GM19043 (cell line): Measurements from ENCODE around the gene XK.
"Not testable (repeated sequence)": the region's sequence is repeated elsewhere in the genome, so short reads cannot be mapped to it uniquely, and the experiment has no call there.

Experiments used
- ATAC-seq: cut with Tn5 transposase; IDR thresholded peaks from one replicate; pipeline ENCODE4 v1.9.1; 2021; ENCODE audit warnings: low read depth; ENCODE audit not compliant: unreplicated experiment

The XK gene

GRCh38 chrX:37685381-37686359, at the start of gene XK:
Gene XK (plus strand): TSS chrX:37685791. CDS start chrX:37685962, 171 bp downstream.
- peak; percentile 55 for ATAC-seq

DNA sequence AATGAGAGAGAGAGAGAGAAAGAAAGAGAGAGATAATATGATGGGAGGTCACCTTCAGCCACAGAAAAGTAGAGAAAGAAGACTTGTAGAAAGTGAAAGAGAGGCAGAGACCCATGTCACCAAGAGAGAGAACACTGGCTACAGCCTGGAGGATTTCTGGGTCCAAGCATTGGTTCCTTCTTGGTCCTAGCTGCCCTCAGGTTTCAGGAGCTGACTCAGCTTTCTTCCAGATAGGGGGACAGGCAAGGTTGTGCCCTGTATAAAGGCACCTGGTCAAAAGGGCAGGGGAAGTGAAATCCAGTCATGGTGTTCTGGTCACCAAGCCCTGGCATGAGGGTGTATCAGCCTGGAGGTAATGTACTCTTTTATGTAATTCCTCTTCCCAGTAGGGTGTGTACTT, 47.5 kb upstream of the XK start:
- no peak for ATAC-seq

GRCh38 chrX:37640142-37640541, 45.4 kb upstream of the XK start:
- ATAC-seq: no peak

- ATAC-seq: no peak
These were observed 43.7 kb upstream of the XK start for GRCh38 chrX:37641859-37642258.

GRCh38 chrX:37644381-37645305, 40.9 kb upstream of the XK start:
- no peak for ATAC-seq

DNA sequence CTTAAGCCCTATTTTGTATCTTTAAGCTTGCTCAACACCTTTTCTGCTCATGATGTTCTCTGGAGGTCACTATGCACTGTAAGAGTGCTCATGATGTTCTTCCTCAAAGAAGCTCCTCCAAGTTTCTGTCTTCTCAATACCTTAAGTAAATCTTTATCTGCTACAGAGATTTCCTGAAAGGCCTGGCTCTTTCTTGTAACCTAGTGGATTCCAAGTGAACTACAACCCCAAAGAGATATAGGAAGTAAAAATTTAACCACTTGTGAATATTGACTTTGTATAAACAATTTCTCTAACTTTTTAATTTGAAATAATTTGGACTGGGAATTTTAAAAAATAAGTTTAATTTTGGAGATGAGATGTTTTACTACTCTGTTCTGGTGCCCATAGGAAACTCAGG, 39.3 kb upstream of the XK start:
- no peak for ATAC-seq

DNA sequence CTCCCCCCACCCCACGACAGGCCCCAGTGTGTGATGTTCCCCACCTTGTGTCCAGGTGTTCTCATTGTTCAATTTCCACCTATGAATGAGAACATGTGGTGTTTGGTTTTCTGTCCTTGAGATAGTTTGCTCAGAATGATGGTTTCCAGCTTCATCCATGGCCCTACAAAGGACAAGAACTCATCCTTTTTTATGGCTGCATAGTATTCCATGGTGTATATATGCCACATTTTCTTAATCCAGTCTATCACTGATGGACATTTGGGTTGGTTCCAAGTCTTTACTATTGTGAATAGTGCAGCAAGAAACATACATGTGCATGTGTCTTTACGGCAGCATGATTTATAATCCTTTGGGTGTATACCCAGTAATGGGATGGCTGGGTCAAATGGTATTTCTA, 34.7 kb upstream of the XK start:
- ATAC-seq: not testable (repeated sequence)

DNA sequence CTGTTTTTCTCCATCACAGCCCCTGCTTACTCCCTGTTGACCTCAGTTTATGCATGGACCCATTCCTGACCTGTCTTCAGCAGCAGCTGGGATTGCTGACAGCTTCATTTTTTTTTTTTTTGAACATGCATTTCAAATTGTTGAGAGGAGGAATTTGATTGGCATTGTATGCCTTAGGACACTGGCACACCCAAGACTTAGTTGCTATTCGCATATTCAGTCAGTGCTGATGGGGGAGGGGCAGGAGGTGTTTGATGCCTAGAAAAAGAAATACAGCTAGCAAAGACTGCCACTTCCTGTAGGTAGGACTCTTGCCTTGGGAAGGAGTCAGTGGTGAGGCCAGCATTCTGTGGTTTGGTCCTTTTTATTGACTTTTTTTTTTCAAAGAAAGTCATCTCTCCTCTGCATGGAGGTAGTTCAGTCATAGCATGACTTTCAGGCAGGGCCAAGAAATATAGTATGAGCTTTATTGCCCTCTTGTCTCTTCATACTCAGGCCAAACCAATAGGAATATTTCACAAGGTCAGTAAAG, 33.6 kb upstream of the XK start:
- ATAC-seq: no peak

- no peak for ATAC-seq
These were observed 32.9 kb upstream of the XK start for GRCh38 chrX:37652589-37653231.

GRCh38 chrX:37653397-37654085, 32.0 kb upstream of the XK start:
- ATAC-seq: no peak

GRCh38 chrX:37658343-37659030, 27.1 kb upstream of the XK start:
- ATAC-seq: no peak

- ATAC-seq: no peak
These were observed 26.5 kb upstream of the XK start for GRCh38 chrX:37659047-37659446.

DNA sequence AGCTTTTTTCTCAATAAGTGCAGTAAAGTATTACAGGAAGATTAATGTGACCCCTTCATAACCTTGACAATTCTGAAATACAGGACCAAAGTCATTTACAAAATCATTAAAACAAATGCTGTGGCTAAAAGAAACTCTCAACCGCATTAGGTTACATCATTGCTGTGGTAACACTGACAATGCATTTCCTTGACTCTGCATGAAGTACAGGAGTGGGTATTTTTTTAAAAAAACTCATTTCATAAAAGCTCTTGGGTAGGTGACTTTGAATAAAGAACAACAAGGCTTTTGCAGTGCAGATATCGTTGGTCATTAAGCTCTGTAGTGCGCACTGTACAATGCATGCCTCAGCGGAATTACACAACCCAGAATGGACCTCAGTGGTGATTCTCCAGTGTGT, 23.4 kb upstream of the XK start:
- no peak for ATAC-seq

- ATAC-seq: no peak
These were observed 19.1 kb upstream of the XK start for GRCh38 chrX:37666516-37666915.

- no peak for ATAC-seq
These were observed 18.4 kb upstream of the XK start for GRCh38 chrX:37667141-37667540.

- no peak for ATAC-seq
These were observed 13.0 kb upstream of the XK start for GRCh38 chrX:37672563-37672962.

DNA sequence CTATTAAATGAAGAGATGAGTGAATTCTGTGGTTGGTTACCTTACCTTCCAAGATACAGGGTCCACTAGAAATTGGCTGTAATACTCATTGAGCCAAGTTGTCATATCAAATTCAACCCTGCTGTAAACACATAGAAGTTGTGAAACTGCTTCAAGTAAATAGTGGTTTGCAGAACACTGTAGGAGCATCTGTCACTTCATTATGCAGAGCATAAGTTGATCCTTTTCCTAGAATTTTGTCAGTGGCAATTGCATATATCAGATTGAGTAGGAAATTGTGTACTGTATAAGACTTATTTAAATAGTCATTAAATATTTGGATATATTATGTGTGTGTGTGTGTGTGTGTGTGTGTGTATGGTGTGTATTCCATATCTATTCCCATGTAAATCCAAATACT, 8.8 kb upstream of the XK start:
- no peak for ATAC-seq

- ATAC-seq: no peak
These were observed 8.3 kb upstream of the XK start for GRCh38 chrX:37677243-37677642.

DNA sequence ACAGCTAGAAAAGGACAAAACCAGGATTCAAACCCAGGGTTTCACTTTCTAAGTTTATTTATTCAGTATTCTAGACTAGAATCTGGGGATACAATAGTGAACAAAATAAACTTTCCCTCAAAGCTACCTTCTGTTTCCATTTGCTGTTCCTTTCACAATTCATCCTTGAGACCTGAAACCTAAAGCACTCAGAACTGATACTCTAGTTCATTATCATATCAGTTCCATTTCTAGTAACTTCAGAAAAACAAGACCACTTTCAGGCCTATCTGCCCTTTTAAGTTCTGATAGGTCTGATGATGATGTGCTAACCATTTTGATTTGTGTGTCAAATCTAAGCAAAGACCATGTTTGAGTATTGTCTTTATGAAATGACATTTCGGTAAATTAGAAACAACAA, 7.8 kb upstream of the XK start:
- no peak for ATAC-seq
